Suprapubic skin (tissue), 3 donors: Measurements from ENCODE around the gene DDC.
"Not testable (repeated sequence)": the region's sequence is repeated elsewhere in the genome, so short reads cannot be mapped to it uniquely, and the experiment has no call there.

ENCODE experiments used
- CTCF ChIP-seq, 2 donors: fragments of 200-600 bp in 1 of 2; fragments of 450-650 bp in 1 of 2; sonication (generic) in 1 of 2; IDR thresholded peaks; one replicate each; pipeline ENCODE4 v1.5.1; 2016 to 2019; ENCODE audit warnings: antibody characterized with exemption in 2 of 2, mild to moderate bottlenecking in 1 of 2, moderate library complexity in 1 of 2
- EP300 ChIP-seq: sonication (generic); formaldehyde crosslinking; IDR thresholded peaks from one replicate; pipeline ENCODE4 v1.6.1; 2017; ENCODE audit warnings: antibody characterized with exemption
- POLR2A ChIP-seq, 2 donors: fragments of 450-650 bp; IDR thresholded peaks; one replicate each; pipeline ENCODE4 v1.6.1; 2017; ENCODE audit warnings: antibody characterized with exemption in 2 of 2, mild to moderate bottlenecking in 2 of 2, moderate library complexity in 2 of 2

DNA sequence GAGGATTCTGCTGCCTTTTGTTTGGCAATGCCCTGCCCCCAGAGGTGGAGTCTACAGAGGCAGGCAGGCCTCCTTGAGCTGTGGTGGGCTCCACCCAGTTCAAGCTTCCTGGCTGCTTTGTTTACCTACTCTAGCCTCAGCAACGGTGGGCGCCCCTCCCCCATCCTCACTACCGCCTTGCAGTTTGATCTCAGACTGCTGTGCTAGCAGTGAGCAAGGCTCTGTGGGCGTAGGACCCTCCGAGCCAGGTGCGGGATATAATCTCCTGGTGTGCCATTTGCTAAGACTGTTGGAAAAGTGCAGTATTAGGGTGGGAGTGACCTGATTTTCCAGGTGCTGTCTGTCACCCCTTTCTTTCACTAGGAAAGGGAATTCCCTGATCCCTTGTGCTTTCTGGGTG is 11.2 kb upstream of the DDC start:
- not testable (repeated sequence) for TF ChIP-seq CTCF (IDR thresholded peaks at IDR 0.05); POLR2A (IDR thresholded peaks at IDR 0.05); EP300
